Pancreas (tissue), 10 donors: ENCODE measurements around the gene DPF3. TPM values are rescaled to one million over a fixed set of nuclear protein-coding genes. Genes with fewer than 3 reads are reported as not detected.

Experiments used
- ATAC-seq, 4 donors: fragments of 200-7000 bp; cut with Tn5 transposase; one replicate each; pipeline versions ENCODE4 v1.8.0 to v1.9.1; 2020; ENCODE audit warnings: mild to moderate bottlenecking in 4 of 4, moderate library complexity in 4 of 4
- DNase-seq, 6 donors: peaks; one replicate each; pipeline ENCODE4 v3.0.0-alpha.2; 2020
- FAIRE-seq: peaks from 2 replicates; lab custom pipeline; 2012; peaks lifted over from hg19 to GRCh38; lab: Jason Lieb, UNC
- H3K27ac ChIP-seq, 4 donors: fragments of 200-600 bp; sonication (generic); 1 replicate in 3 of 4; 2 replicates in 1 of 4; pipeline versions ENCODE4 v1.5.0 to v1.8.0; 2020
- H3K27me3 ChIP-seq, 4 donors: fragments of 200-600 bp; one replicate each; pipeline ENCODE4 v1.8.0; 2021
- H3K36me3 ChIP-seq, 3 donors: fragments of 200-600 bp; sonication (generic) in 1 of 3; one replicate each; pipeline versions ENCODE4 v1.5.0 to v1.8.0; 2020 to 2021
- H3K4me1 ChIP-seq, 3 donors: fragments of 200-600 bp; one replicate each; pipeline ENCODE4 v1.8.0; 2021
- H3K4me3 ChIP-seq, 4 donors: fragments of 200-600 bp; sonication (generic) in 2 of 4; one replicate each; pipeline versions ENCODE4 v1.5.0 to v1.8.0; 2020 to 2021
- H3K9me3 ChIP-seq, 4 donors: fragments of 200-600 bp; one replicate each; pipeline ENCODE4 v1.8.0; 2021
- CTCF ChIP-seq, 4 donors: fragments of 200-600 bp; sonication (generic) in 3 of 4; IDR thresholded peaks; one replicate each; pipeline versions ENCODE4 v1.5.0 to v1.8.0; 2021; ENCODE audit warnings: antibody characterized with exemption in 4 of 4
- WGBS, 2 donors: extraction: QIAGEN DNeasy Blood & Tissue Kit; methylation state at CpG; one replicate each; pipeline ENCODE4 v1.1.7; 2013; 5-methylcytosine and 5-hydroxymethylcytosine counted together
- intact Hi-C, 3 donors: fragments of 100-400 bp; cut with DNase I; formaldehyde crosslinking; loops; one replicate each; pipeline versions ENCODE4 v1.11.1 to v1.14.2; 2022
- polyA plus RNA-seq, 2 donors: library from polyadenylated mRNA; stranded (reverse); fragments of 200-250 nt; gene quantifications; one replicate each; pipeline ENCODE4 v1.2.3, GENCODE V29; 2013
- total RNA-seq, 6 donors: library from RNA; stranded (reverse); fragmentation: NEBNext Ultra II Directional in 4 of 6; extraction: Animal tissue kit (Norgen Biotek cat#: 25700) in 4 of 6; gene quantifications; one replicate each; pipeline versions ENCODE4 v1.2.1 to v1.2.4, GENCODE V29; 2021 to 2023
- donor health status: healthy with polysubstance abuse.
- donor health status: DM: no; HTN: no; CAD: no; lungs with moderate emphysema.
- donor health status: DM: no; HTN: no; CAD: no.
- donor health status: control.
- donor health status: control.
- donor health status: Bipolar disorder and iron deficiency.
- donor health status: DM: yes; HTN: yes; CAD: no.
- donor health status: DM: no; HTN: no; CAD: no.
- donor health status: DM: no; HTN: no; CAD: no.
- donor health status: DM: yes; HTN: yes; CAD: no.

The DPF3 gene
- total and polyA plus RNA-seq, 8 donors = 0.14 to 1.3 (median 0.86) TPM

DNA sequence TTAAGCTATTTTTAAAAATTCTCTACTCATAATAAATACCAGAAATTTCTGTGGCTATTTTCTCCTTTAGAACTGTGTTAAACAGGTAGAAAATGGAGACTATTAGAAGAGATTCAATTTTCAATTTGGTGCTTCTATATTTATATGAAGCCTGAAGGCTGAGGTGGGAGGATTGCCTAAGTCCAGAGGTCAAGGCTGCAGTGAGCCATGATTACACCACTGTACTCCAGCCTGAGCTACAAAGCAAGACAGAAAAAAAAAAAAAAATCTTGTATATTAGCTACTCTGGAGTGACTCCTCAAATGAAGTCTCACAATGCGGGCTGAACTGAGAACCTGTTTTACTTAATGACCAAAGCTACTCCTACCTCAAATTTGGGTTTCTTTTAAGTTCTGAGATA, 9.8 kb upstream of the DPF3 start:
- peaks cover 0 to 1% (median 0%) of the 10 kb centered on the region in 3 donors for H3K4me1 ChIP-seq
- ATAC-seq (no peak), DNase-seq (no peak), FAIRE-seq (no peak)
- H3K27ac ChIP-seq = no peak overlapping the region
- no peak for TF ChIP-seq CTCF (IDR thresholded peaks at IDR 0.05)
- intact Hi-C loops = loop anchor here in 2 of 3 donors (2.0 to 10.0 kb wide), 2 partner anchors 387 to 389 kb away; no protein-coding TSS in a partner anchor
- no peaks in the 10 kb centered on the region for H3K9me3 ChIP-seq
- WGBS, 2 donors = 40 to 97% methylated on average over 1 of the region's 1 CpG
- H3K27me3 ChIP-seq = no peaks in the 10 kb centered on the region
- no peak overlapping the region for H3K4me3 ChIP-seq
- H3K36me3 ChIP-seq = no peaks in the 10 kb centered on the region

- Histone ChIP-seq H3K27ac (no peak overlapping the region), H3K4me3 (no peak overlapping the region), H3K4me1 (no peaks in the 10 kb centered on the region), H3K36me3 (no peaks in the 10 kb centered on the region), H3K27me3 (no peaks in the 10 kb centered on the region), H3K9me3 (no peaks in the 10 kb centered on the region)
- DNase-seq (no peak), FAIRE-seq (no peak), ATAC-seq (no peak)
- intact Hi-C loops = loop anchor here in 1 of 3 donors (10.0 kb wide), 1 partner anchor 388 kb away; no protein-coding TSS in a partner anchor
- WGBS, 2 donors = 83 to 91% methylated on average over 5 of the region's 5 CpGs
- no peak for TF ChIP-seq CTCF (IDR thresholded peaks at IDR 0.05)
These were observed 9.1 kb upstream of the DPF3 start for GRCh38 chr14:72902801-72903530.

DNA sequence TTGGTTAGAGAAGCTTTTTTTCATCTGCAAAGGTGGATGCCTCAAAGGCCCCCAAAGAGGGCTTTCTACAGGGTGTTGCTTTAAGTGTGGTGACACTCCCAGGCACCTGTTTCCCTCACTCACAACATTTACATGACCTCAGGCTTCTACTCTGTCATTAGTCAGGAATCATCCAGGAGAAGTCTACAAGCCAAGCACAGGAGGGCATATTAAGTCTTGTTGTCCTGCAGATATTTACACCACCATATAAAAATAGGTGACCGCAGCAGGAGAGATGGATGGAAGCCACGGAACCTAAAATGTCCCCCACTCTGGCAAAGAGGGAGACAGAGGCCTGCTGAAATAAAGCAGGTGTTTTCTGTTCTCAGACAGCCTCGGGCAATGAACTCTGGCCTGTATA, 7.5 kb upstream of the DPF3 start:
- no peak overlapping the region for H3K27ac ChIP-seq
- no peaks in the 10 kb centered on the region for H3K4me1 ChIP-seq
- no peak overlapping the region for H3K4me3 ChIP-seq
- DNase-seq = no peak
- no peaks in the 10 kb centered on the region for H3K9me3 ChIP-seq
- FAIRE-seq = no peak
- H3K27me3 ChIP-seq = no peaks in the 10 kb centered on the region
- 81 to 85% methylated on average over 3 of the region's 3 CpGs for WGBS, 2 donors
- no peaks in the 10 kb centered on the region for H3K36me3 ChIP-seq
- no peak for TF ChIP-seq CTCF (IDR thresholded peaks at IDR 0.05)
- intact Hi-C loops = loop anchor here in 1 of 3 donors (10.0 kb wide), 1 partner anchor 387 kb away; no protein-coding TSS in a partner anchor
- ATAC-seq = no peak

GRCh38 chr14:72898448-72898847, 4.5 kb upstream of the DPF3 start:
- DNase-seq (no peak), FAIRE-seq (no peak), ATAC-seq (no peak)
- no peak for TF ChIP-seq CTCF (IDR thresholded peaks at IDR 0.05)
- Histone ChIP-seq H3K27ac (no peak overlapping the region), H3K4me3 (no peak overlapping the region), H3K4me1 (no peaks in the 10 kb centered on the region), H3K27me3 (no peaks in the 10 kb centered on the region), H3K36me3 (no peaks in the 10 kb centered on the region), H3K9me3 (no peaks in the 10 kb centered on the region)
- WGBS, 2 donors = 66 to 67% methylated on average over 3 of the region's 3 CpGs
- intact Hi-C loops = loop anchor here in 1 of 3 donors (5.0 kb wide), 1 partner anchor 381 kb away; no protein-coding TSS in a partner anchor
